Bone marrow (tissue), 2 donors: ENCODE data around the gene KCNJ2.

Experiments used
- DNase-seq, 2 donors: peaks; one replicate each; lab custom pipeline; 2025; lab: John Stamatoyannopoulos, UW

The KCNJ2 gene

DNA sequence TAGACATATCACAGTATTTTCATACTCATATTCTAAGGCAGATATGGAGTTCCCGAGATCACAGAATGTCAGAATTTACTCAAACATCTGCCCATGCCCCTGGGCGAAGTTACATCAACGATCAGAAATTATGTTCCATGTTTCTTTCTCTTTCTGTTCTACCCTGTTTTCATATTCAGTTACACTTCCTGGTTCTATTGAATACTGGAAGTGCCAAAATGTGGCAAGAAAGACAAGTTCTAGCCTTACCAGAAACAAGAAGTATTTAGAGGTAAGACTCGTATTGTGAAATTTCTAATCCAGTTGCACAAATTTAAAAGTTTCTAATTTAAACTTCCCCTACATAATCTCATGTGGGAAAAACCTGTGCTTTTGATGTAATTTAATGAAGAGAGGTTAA, 36.1 kb downstream of the KCNJ2 start:
- peak in 1 of 2 donors; percentile 1 for DNase-seq

DNA sequence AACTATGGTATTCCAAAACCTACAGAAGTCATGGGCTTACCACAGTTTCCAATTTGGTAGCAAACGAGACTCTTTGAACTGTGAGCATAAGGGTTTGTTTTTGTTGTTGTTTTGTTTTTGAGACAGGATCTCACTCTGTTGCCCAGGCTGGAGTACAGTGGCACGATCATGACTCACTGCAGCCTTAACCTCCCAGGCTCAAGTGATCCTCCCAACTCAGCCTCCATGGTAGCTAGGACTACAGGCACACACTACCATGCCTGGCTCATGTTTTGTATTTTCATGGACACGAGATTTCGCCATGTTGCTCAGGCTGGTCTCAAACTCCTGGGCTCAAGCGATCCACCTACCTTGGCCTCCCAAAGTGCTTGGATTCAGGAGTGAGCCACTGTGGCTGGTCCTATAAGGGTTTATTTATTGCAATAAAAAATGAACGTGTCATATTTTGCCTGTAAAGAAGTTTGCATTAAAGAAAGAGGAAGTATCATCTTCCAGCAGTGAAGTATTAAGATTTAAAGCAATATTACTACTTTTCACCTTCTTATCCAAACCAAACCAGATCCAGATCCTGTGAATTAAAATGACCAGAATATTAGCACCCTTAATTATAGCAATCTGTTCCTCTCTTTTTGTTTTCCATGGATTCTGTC, 37.2 kb downstream of the KCNJ2 start:
- DNase-seq = no peak

DNA sequence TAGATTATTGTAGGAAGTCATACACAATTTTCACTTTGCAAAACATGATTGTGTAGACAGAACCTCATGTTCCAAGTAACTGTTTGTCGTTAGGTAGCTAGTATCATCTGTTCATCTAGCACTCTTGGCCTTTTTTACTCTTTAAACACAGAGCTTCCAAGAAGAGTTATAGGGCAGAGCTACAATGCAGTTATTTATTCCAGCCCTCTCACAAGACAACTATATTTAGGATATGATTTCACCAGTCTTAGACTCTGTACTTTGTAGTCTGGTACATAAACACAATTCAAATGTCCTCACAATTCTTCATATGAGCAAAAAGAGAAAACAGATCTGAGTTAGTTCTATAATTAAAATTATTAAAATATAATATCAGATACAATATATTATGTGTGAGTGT, 37.9 kb downstream of the KCNJ2 start:
- DNase-seq = no peak

DNA sequence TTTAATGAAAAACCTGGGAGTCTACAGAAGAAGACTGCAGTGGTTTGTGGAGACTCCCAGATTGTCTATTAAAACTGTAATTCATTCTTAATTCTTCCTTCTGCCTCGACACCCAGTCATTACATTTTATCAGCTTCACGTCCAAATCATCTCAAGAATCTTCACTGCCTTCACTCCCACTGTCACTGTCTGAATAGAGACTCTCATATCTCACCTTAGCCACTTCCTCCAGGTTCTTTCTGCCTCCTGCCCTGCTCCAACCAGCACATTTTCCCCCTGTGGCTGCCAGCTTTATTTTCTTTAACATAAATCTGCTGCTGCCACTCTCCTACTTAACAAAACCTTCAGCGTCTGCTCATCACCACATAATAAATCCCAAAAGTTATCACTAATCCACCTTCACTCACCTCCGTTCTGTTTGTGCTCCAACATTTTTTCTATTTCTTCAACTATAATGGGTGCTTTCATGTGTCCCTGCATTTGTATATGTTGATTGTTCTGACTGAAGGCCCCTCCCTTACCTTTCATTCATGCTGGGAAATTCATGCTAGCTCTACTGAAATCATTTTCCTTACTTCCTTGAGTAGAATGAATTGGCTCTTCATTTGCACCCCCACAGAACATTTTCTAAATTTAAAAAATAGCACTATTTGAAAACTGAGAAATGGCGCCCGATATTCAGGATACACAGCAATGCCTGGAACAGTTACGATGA, 38.9 kb downstream of the KCNJ2 start:
- DNase-seq = no peak

DNA sequence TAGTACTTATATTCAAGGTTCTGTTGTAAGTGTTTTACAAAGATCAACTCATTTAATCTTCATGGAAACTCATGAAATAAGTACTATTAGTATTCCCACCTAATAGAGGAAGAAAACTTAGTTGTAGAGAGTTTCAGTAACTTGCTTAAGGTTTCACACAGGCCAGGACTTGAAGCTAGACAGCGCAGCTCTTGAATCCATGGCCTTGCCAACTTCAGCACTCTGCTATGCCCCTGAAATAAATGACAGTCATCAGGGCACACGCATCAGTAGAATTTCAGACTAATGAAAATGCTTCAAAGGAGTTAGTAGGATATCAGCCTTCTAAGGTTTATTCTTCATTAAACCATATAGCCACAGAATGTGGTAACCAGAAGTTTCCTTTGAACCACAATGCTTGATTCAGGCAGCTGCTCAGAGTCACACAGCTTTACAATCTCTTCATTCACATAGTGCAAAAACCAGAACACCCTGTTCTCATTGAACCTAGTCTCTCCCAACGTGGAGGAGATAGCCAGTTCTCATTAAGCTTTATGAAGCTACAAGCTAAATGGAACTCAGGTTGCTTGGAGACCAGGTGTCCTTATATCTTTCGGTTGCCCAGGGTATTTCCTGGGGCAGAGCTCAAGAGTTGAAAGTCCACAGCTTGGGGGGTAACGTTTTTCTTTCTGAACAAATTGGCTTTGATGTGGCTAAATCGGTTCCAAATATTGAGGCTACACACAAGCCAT, 39.7 kb downstream of the KCNJ2 start:
- no peak for DNase-seq

DNA sequence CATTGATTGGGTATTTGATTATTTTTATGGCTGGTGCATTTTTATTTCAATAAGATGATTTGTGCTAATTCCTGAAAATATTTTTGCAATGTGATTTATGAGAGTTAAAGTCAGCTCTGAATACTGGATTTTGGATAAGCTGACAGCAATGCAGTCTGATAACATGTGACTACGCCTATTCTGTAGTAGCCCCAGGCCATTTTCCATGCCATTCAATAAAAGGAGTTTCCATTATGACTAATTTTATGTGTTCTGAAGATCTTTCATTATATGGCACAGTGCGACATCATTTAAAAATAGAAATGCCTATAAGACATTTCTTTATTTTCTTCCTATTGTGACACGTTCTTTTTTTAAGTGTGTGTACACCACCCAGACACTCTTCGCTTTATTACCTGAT, 46.3 kb downstream of the KCNJ2 start:
- DNase-seq = no peak

DNA sequence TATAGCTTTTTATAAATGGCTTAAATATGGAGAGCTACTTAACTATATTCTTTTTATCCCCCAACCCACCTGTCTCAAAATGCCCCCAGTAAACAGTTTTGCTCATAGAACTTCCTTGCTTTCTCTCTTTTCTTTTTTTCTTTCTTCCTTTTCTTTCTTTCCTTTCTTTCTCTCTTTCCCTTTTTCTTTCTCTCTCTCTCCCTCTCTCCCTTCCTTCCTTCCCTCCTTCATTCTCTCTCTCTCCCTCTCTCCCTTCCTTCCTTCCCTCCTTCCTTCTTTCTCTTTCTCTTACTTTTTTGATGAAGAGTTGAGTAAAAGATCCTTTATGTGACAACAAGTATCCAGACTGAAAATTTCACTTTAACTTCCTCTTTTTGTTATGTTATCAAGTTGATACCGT, 48.2 kb downstream of the KCNJ2 start:
- DNase-seq = no peak

DNA sequence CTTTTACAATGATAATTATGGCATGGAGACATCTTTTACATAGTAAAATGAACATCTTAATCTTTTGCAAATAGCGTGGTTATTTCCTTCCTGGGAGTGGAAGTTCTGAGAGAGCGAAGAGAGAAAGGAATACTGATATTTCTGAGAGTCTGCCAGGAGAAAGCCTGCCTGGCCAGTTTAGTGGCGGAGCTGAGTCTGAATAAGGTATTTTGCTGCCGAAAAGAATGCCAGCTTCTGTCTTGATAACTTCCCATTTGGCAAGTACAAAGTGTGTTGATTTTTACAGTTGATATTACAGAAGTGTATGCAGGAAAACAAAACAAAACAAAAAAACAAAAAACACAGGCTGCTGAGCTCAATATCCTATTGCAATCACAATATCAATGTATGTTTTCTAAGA, 55.9 kb downstream of the KCNJ2 start:
- DNase-seq = no peak
